Gastrocnemius medialis (tissue), 4 donors: ENCODE results near the gene TMEM8B. TPM values are rescaled to one million over a fixed set of nuclear protein-coding genes. Genes with fewer than 3 reads are reported as not detected.

Source experiments
- ATAC-seq, 2 donors: fragments of 150-250 bp; one replicate each; pipeline ENCODE4 v1.9.1; 2016
- DNase-seq, 2 donors: peaks; one replicate each; pipeline ENCODE4 v3.0.0-alpha.2; 2019
- H3K27ac ChIP-seq, 4 donors: fragments of 200-600 bp; sonication (generic); 1 replicate in 1 of 4; 2 replicates in 3 of 4; pipeline ENCODE4 v1.5.1; 2016 to 2018; ENCODE audit warnings: mild to moderate bottlenecking in 2 of 4, moderate library complexity in 1 of 4
- H3K27me3 ChIP-seq, 3 donors: fragments of 200-600 bp; sonication (generic) in 2 of 3; 1 replicate in 1 of 3; 2 replicates in 2 of 3; pipeline versions ENCODE4 v1.5.1 to v1.6.0; 2016 to 2019; ENCODE audit warnings: mild to moderate bottlenecking in 1 of 3, moderate library complexity in 1 of 3
- H3K36me3 ChIP-seq, 2 donors: fragments of 200-600 bp; sonication (generic) in 1 of 2; one replicate each; pipeline ENCODE4 v1.5.1; 2017 to 2018
- H3K4me1 ChIP-seq, 2 donors: fragments of 200-600 bp; sonication (generic) in 1 of 2; one replicate each; pipeline ENCODE4 v1.5.1; 2016 to 2017; ENCODE audit warnings: mild to moderate bottlenecking in 2 of 2
- H3K4me3 ChIP-seq, 4 donors: fragments of 200-600 bp; sonication (generic) in 3 of 4; 1 replicate in 1 of 4; 2 replicates in 3 of 4; pipeline ENCODE4 v1.5.1; 2016 to 2019; ENCODE audit warnings: mild to moderate bottlenecking in 2 of 4
- H3K9me3 ChIP-seq, 3 donors: fragments of 200-600 bp; sonication (generic) in 2 of 3; 1 replicate in 1 of 3; 2 replicates in 2 of 3; pipeline ENCODE4 v1.5.1; 2016 to 2019
- CTCF ChIP-seq, 5 experiments: fragments of 450-650 bp in 3 of 5; fragments of 200-600 bp in 2 of 5; sonication (generic) in 2 of 5; IDR thresholded peaks in 4 of 5; conservative IDR thresholded peaks in 1 of 5; 1 replicate in 4 of 5; 2 replicates in 1 of 5; pipeline ENCODE4 v1.5.1; 2016 to 2019; ENCODE audit warnings: antibody characterized with exemption in 5 of 5, mild to moderate bottlenecking in 3 of 5, moderate library complexity in 3 of 5
- POLR2A ChIP-seq, 2 donors: fragments of 450-650 bp; IDR thresholded peaks; one replicate each; pipeline ENCODE4 v1.6.1; 2017; ENCODE audit warnings: antibody characterized with exemption in 2 of 2, mild to moderate bottlenecking in 2 of 2, moderate library complexity in 2 of 2
- in situ Hi-C, 4 donors: fragments of 200-750 bp; cut with MboI; loops; one replicate each; pipeline versions ENCODE4 v1.15.0 to v1.8.0; 2017; ENCODE audit warnings: low sequenced_read_pairs in 4 of 4
- intact Hi-C: fragments of 100-400 bp; cut with DNase I; formaldehyde crosslinking; loops from one replicate; pipeline ENCODE4 v1.15.1; 2023; ENCODE audit warnings: low total_unique reads
- total RNA-seq, 4 donors: library from RNA; depleted of rRNA; stranded (reverse); fragments of >200 nt; gene quantifications; one replicate each; pipeline versions ENCODE4 v1.1.0 to v1.2.3, GENCODE V29; 2016

Gene TMEM8B
- total RNA-seq, 4 donors from 2014 or later: 1.9 to 6.4 (median 6.1) TPM

- Histone ChIP-seq H3K9me3 (no peaks in the 10 kb centered on the region), H3K4me1 (peaks cover 20 to 23% of the 10 kb centered on the region in 2 donors), H3K27ac (no peak overlapping the region), H3K36me3 (peaks cover 0 to 46% of the 10 kb centered on the region in 2 donors), H3K4me3 (no peak overlapping the region), H3K27me3 (no peaks in the 10 kb centered on the region)
- no peak for ATAC-seq
- DNase-seq: no peak
- in situ Hi-C loops: no loop called here
- TF ChIP-seq POLR2A (IDR thresholded peaks at IDR 0.05) (no peak), CTCF (IDR thresholded peaks at IDR 0.05 in 4 of 5, conservative IDR thresholded peaks at IDR 0.05 in 1 of 5) (no peak)
- intact Hi-C loops: no loop called here
Measured at GRCh38 chr9:35808433-35808832, 20.6 kb upstream of the TMEM8B start.

GRCh38 chr9:35810122-35810521 lies 18.9 kb upstream of the TMEM8B start:
- H3K4me1 ChIP-seq: peaks cover 30 to 34% of the 10 kb centered on the region in 2 donors
- H3K27me3 ChIP-seq: no peaks in the 10 kb centered on the region
- H3K27ac ChIP-seq: no peak overlapping the region
- H3K4me3 ChIP-seq: no peak overlapping the region
- H3K9me3 ChIP-seq: no peaks in the 10 kb centered on the region
- TF ChIP-seq POLR2A (IDR thresholded peaks at IDR 0.05): no peak
- DNase-seq: no peak
- H3K36me3 ChIP-seq: peaks cover 0 to 43% of the 10 kb centered on the region in 2 donors
- ATAC-seq: no peak
- in situ Hi-C loops (no loop called here), intact Hi-C loops (loop anchor here (5.0 to 10.0 kb wide), 4 partner anchors 153 to 815 kb away; partner anchors contain the start of genes ATOSB, CCDC107 and RMRP)

- peaks cover 0 to 31% of the 10 kb centered on the region in 2 donors for H3K36me3 ChIP-seq
- no peaks in the 10 kb centered on the region for H3K27me3 ChIP-seq
- no peaks in the 10 kb centered on the region for H3K9me3 ChIP-seq
- ATAC-seq (no peak), DNase-seq (peak in 1 of 2 donors; percentile 31)
- in situ Hi-C loops: no loop called here
- H3K4me3 ChIP-seq: peak overlapping the region; percentile 53 to 60 (median 59)
- peak overlapping the region; percentile 79 to 98 (median 96) for H3K27ac ChIP-seq
- H3K4me1 ChIP-seq: peaks cover 30 to 34% of the 10 kb centered on the region in 2 donors
- TF ChIP-seq CTCF (IDR thresholded peaks at IDR 0.05 in 4 of 5, conservative IDR thresholded peaks at IDR 0.05 in 1 of 5): no peak
- intact Hi-C loops: loop anchor here (1.0 to 10.0 kb wide), 5 partner anchors 20 to 817 kb away; partner anchors contain the start of genes ATOSB, CCDC107, NPR2 and RMRP
Measured at GRCh38 chr9:35811381-35812024, 17.5 kb upstream of the TMEM8B start.

GRCh38 chr9:35812025-35812602 lies 16.9 kb upstream of the TMEM8B start, which contains the start of gene SPAG8:
TSS of gene SPAG8 (minus strand) at chr9:35812262. CDS start at chr9:35812147, 115 bp downstream.
- DNase-seq: peak; percentile 89 to 95

More at GRCh38 chr9:35812025-35812602, 16.9 kb upstream of the TMEM8B start, which contains the start of gene SPAG8:
- Histone ChIP-seq H3K4me1 (peaks cover 30 to 34% of the 10 kb centered on the region in 2 donors), H3K27me3 (no peaks in the 10 kb centered on the region), H3K9me3 (no peaks in the 10 kb centered on the region), H3K27ac (peak within 1 kb of the TSS; percentile 95 to 98 (median 96)), H3K4me3 (peak within 1 kb of the TSS; percentile 53 to 60 (median 59)), H3K36me3 (peaks cover 0 to 25% of the 10 kb centered on the region in 2 donors)
- intact Hi-C loops (loop anchor here (1.0 to 10.0 kb wide), 5 partner anchors 21 to 817 kb away; partner anchors contain the start of genes ATOSB, CCDC107, NPR2 and RMRP), in situ Hi-C loops (no loop called here)
- ATAC-seq: peak; percentile 50 to 60
- no peak for TF ChIP-seq CTCF (IDR thresholded peaks at IDR 0.05 in 4 of 5, conservative IDR thresholded peaks at IDR 0.05 in 1 of 5)
- TF ChIP-seq POLR2A (IDR thresholded peaks at IDR 0.05): no peak
